GM13976 (cell line): Measurements from ENCODE around the gene DAAM1.

Source experiments
- DNase-seq: peaks from one replicate; pipeline ENCODE4 v3.0.0; 2012; ENCODE audit warnings: low spot score
- in situ Hi-C: fragments of 300-500 bp; cut with MboI; formaldehyde crosslinking; loops from one replicate; pipeline ENCODE4 v1.12.0; 2022; ENCODE audit warnings: low sequenced_read_pairs, mixed read lengths, inconsistent platforms; ENCODE audit not compliant: unreplicated experiment
- TF ChIP-seq, protein P1 (sequence below): IDR thresholded peaks from 2 replicates; pipeline ENCODE4 v1.5.1; 2012; ENCODE audit warnings: borderline replicate concordance, mild to moderate bottlenecking; ENCODE audit not compliant: insufficient read depth; ENCODE audit errors: extremely low read depth, missing control alignments, control extremely low read depth

The DAAM1 gene

GRCh38 chr14:59293935-59294661 is 105.6 kb downstream of the DAAM1 start:
- in situ Hi-C loops, result no loop called here
- DNase-seq, result no peak
- TF ChIP-seq, protein P1, sequence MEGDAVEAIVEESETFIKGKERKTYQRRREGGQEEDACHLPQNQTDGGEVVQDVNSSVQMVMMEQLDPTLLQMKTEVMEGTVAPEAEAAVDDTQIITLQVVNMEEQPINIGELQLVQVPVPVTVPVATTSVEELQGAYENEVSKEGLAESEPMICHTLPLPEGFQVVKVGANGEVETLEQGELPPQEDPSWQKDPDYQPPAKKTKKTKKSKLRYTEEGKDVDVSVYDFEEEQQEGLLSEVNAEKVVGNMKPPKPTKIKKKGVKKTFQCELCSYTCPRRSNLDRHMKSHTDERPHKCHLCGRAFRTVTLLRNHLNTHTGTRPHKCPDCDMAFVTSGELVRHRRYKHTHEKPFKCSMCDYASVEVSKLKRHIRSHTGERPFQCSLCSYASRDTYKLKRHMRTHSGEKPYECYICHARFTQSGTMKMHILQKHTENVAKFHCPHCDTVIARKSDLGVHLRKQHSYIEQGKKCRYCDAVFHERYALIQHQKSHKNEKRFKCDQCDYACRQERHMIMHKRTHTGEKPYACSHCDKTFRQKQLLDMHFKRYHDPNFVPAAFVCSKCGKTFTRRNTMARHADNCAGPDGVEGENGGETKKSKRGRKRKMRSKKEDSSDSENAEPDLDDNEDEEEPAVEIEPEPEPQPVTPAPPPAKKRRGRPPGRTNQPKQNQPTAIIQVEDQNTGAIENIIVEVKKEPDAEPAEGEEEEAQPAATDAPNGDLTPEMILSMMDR, result no peak

- TF ChIP-seq, protein P1, result no peak
- no peak for DNase-seq
- in situ Hi-C loops, result no loop called here
Measured at GRCh38 chr14:59294662-59294992, 106.2 kb downstream of the DAAM1 start.

- TF ChIP-seq, protein P1, result no peak
- in situ Hi-C loops, result no loop called here
- DNase-seq, result no peak
Measured at GRCh38 chr14:59295951-59296350, 107.5 kb downstream of the DAAM1 start.

- TF ChIP-seq, protein P1, result no peak
- in situ Hi-C loops, result no loop called here
Measured at GRCh38 chr14:59296508-59296907, 108.0 kb downstream of the DAAM1 start.

DNA sequence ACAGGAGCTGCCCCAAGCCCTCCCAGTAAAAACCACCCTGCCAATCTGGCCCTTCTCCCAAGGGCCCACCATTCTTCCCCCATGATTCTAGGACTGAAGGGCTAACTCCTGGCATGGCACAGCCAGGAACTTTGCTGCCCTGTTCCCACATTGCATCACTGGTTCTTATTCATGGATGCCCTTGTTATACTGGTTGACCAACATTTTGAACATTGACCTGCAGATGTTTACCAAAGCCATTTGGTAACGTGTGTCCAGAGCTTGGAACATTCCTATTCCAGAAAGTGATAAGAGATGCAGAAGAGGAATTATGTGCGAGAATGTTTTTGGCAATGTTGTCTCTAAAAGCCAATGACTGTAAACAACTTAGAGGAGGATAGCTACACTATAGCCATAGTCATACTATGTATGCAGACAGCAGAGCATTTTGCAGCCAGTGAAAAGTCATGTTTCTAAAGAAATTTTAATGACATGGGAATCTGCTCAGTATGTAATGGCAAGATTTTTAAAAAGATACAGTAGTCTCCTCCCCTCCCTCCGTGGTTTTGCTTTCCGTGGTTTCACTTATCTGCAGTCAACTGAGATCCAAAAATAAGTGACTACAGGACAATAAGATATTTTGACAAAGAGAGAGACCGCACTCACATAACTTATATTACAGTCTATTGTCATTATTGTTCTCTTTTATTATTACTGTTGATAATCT is 108.8 kb downstream of the DAAM1 start:
- TF ChIP-seq, protein P1, result no peak
- DNase-seq, result no peak
- in situ Hi-C loops, result no loop called here

More at GRCh38 chr14:59296508-59296907, 108.0 kb downstream of the DAAM1 start:
- DNase-seq, result no peak

GRCh38 chr14:59299731-59300130 is 111.3 kb downstream of the DAAM1 start:
- DNase-seq, result no peak
- in situ Hi-C loops, result no loop called here
- TF ChIP-seq, protein P1, result no peak

GRCh38 chr14:59301354-59301753 is 112.9 kb downstream of the DAAM1 start:
- in situ Hi-C loops, result no loop called here
- TF ChIP-seq, protein P1, result no peak
- DNase-seq, result no peak
